DMS53 treated with DMSO at 0.1 percent for 48 hours (cell line): ENCODE data around the gene DAG1.

Source experiments
- DNase-seq: peaks from one replicate; lab custom pipeline; 2025; ENCODE audit not compliant: unreplicated experiment; lab: John Stamatoyannopoulos, UW

The DAG1 gene

GRCh38 chr3:49552087-49552486, 82.0 kb downstream of the DAG1 start:
- DNase-seq, result no peak

GRCh38 chr3:49553324-49553691, 83.2 kb downstream of the DAG1 start:
- no peak for DNase-seq

GRCh38 chr3:49553692-49554632, 83.9 kb downstream of the DAG1 start, which contains the start of gene BSN:
Gene BSN, plus strand, starts transcription at chr3:49554477. Its CDS starts 126 bp downstream, at chr3:49554603.
- DNase-seq, result peak; percentile 28

GRCh38 chr3:49554633-49555265, 84.7 kb downstream of the DAG1 start:
- no peak for DNase-seq

- no peak for DNase-seq
Measured at GRCh38 chr3:49556500-49557275, 86.6 kb downstream of the DAG1 start.

- DNase-seq, result no peak
Measured at GRCh38 chr3:49563040-49563578, 93.0 kb downstream of the DAG1 start.

- no peak for DNase-seq
Measured at GRCh38 chr3:49563766-49564165, 93.7 kb downstream of the DAG1 start.

- no peak for DNase-seq
Measured at GRCh38 chr3:49566312-49566711, 96.2 kb downstream of the DAG1 start.

- DNase-seq, result no peak
Measured at GRCh38 chr3:49567406-49567805, 97.3 kb downstream of the DAG1 start.

- DNase-seq, result no peak
Measured at GRCh38 chr3:49568965-49569364, 98.9 kb downstream of the DAG1 start.

GRCh38 chr3:49570028-49570654, 100.1 kb downstream of the DAG1 start:
- DNase-seq, result no peak

- DNase-seq, result no peak
Measured at GRCh38 chr3:49582177-49582576, 112.1 kb downstream of the DAG1 start.
